Panc1 (cell line): ENCODE measurements around the gene NEMP1. TPM values are rescaled to one million over a fixed set of nuclear protein-coding genes. Genes with fewer than 3 reads are reported as not detected.

Experiments used
- ATAC-seq: fragments of 200-7000 bp; cut with Tn5 transposase; 2 replicates; pipeline ENCODE4 v1.9.1; 2020; ENCODE audit warnings: mild to moderate bottlenecking, moderate library complexity
- BruUV-seq: library from RNA; stranded (reverse); fragments of 400-500 nt; replicated peaks from 2 replicates; lab custom pipeline; 2021; lab: Mats Ljungman, UMichigan
- CTCF ChIA-PET: fragments of 300-600 bp; sonication (Branson Sonifier 250); formaldehyde crosslinking; loops from one replicate; lab custom pipeline; 2022; ENCODE audit warnings: antibody characterized with exemption; lab: Charles Lee
- POLR2A ChIA-PET: fragments of 300-600 bp; sonication (Branson Sonifier 250); formaldehyde crosslinking; loops from one replicate; lab custom pipeline; 2022; ENCODE audit warnings: antibody characterized with exemption; lab: Charles Lee
- DNase-seq: peaks from one replicate; pipeline ENCODE4 v3.0.0-alpha.2; 2010; ENCODE audit warnings: low read depth, low spot score
- H3K27ac ChIP-seq: 2 replicates; pipeline ENCODE4 v1.5.1; 2011; ENCODE audit warnings: mild to moderate bottlenecking, low read length, inconsistent platforms
- H3K27me3 ChIP-seq: fragments of 200-500 bp; sonication (Bioruptor generic); 2 replicates; pipeline ENCODE4 v1.6.0; 2014; ENCODE audit warnings: low read length, inconsistent platforms; ENCODE audit not compliant: control insufficient read depth, insufficient read depth
- H3K36me3 ChIP-seq: fragments of 200-500 bp; sonication (Bioruptor generic); 2 replicates; pipeline ENCODE4 v1.5.1; 2014; ENCODE audit warnings: inconsistent platforms, mild to moderate bottlenecking, low read length, moderate library complexity; ENCODE audit not compliant: control insufficient read depth, insufficient read depth
- H3K4me1 ChIP-seq: 2 replicates; pipeline ENCODE4 v1.5.1; 2011; ENCODE audit warnings: inconsistent platforms, mild to moderate bottlenecking, low read length, moderate library complexity; ENCODE audit not compliant: control insufficient read depth, insufficient read depth
- H3K4me3 ChIP-seq, 2 experiments: 2 replicates each; pipeline ENCODE4 v1.5.1; 2011 to 2012; ENCODE audit warnings: low read depth in 2 of 2, low read length in 2 of 2, mild to moderate bottlenecking in 2 of 2, inconsistent platforms in 1 of 2, moderate library complexity in 1 of 2
- H3K9me3 ChIP-seq: fragments of 200-500 bp; sonication (Bioruptor generic); 2 replicates; pipeline ENCODE4 v1.5.1; 2014; ENCODE audit warnings: low read depth, mild to moderate bottlenecking, inconsistent platforms, low read length, moderate library complexity; ENCODE audit not compliant: control insufficient read depth, insufficient read depth
- CTCF ChIP-seq: fragments of 450-650 bp; IDR thresholded peaks from 2 replicates; pipeline ENCODE4 v1.5.1; 2017; ENCODE audit warnings: mild to moderate bottlenecking
- POLR2AphosphoS5 ChIP-seq: IDR thresholded peaks from 2 replicates; pipeline ENCODE4 v1.6.1; 2012; ENCODE audit warnings: mild to moderate bottlenecking, low read depth, low read length, moderate library complexity
- REST ChIP-seq, 2 experiments: IDR thresholded peaks; 2 replicates each; pipeline ENCODE4 v1.6.1; 2011 to 2012; ENCODE audit warnings: low read depth in 2 of 2, control low read depth in 1 of 2, low read length in 1 of 2, mild to moderate bottlenecking in 1 of 2, moderate library complexity in 1 of 2; ENCODE audit not compliant: insufficient read depth in 1 of 2
- SIN3A ChIP-seq: IDR thresholded peaks from 2 replicates; pipeline ENCODE4 v1.6.1; 2012; ENCODE audit warnings: low read depth, mild to moderate bottlenecking, low read length, moderate library complexity, borderline replicate concordance; ENCODE audit not compliant: insufficient read depth
- TCF7L2 ChIP-seq: IDR thresholded peaks from 2 replicates; pipeline ENCODE4 v1.6.1; 2011; ENCODE audit warnings: mild to moderate bottlenecking, low read depth, low read length, inconsistent platforms
- in situ Hi-C: cut with HindIII; loops from 2 replicates; pipeline ENCODE4 v1.10.0; 2016; ENCODE audit warnings: low sequenced_read_pairs, low pct_unique_long_range_greater_than_20kb
- intact Hi-C: fragments of 100-400 bp; cut with micrococcal nuclease; formaldehyde crosslinking; loops from one replicate; pipeline ENCODE4 v1.10.0; 2022; ENCODE audit not compliant: unreplicated experiment
- total RNA-seq: library from RNA; stranded (reverse); gene quantifications from one replicate; pipeline ENCODE4 v1.2.1, GENCODE V29; 2021; ENCODE audit not compliant: unreplicated experiment

Gene NEMP1
- total RNA-seq, 1 experiment from 2014 or later: 46.9 TPM

- Histone ChIP-seq H3K27ac (no peak overlapping the region), H3K27me3 (no peaks in the 10 kb centered on the region), H3K9me3 (no peaks in the 10 kb centered on the region), H3K36me3 (peaks cover 5% of the 10 kb centered on the region; the same call in 1 of the 2 replicates), H3K4me1 (peaks cover 13% of the 10 kb centered on the region), H3K4me3 (no peak overlapping the region)
- DNase-seq: no peak
- in situ Hi-C loops: no loop called here
- ChIA-PET CTCF (interaction anchor here (0.5 to 2.4 kb wide), 4 partner anchors 16 to 84 kb away, joined by 3 to 7 read pairs (median 4); no protein-coding TSS in a partner anchor), POLR2A (interaction anchor here (1.0 kb wide), 1 partner anchor 14 kb away, joined by 3 read pairs; the partner anchor contains the start of gene NEMP1)
- no TSS peak for BruUV-seq
- TF ChIP-seq TCF7L2 (no peak), REST (IDR thresholded peaks at IDR 0.05; ENCODE audit: insufficient read depth in 1 of 2, low read depth in 2 of 2, low read length in 1 of 2) (no peak), POLR2AphosphoS5 (no peak), SIN3A (no peak), CTCF (no peak)
- no peak for ATAC-seq
- intact Hi-C loops: no loop called here
Measured at GRCh38 chr12:57092529-57092862, 13.9 kb upstream of the NEMP1 start.

GRCh38 chr12:57091638-57092528 lies 13.3 kb upstream of the NEMP1 start:
- ChIA-PET CTCF (interaction anchor here (0.7 to 2.4 kb wide), 3 partner anchors 16 to 22 kb away, joined by 4 to 7 read pairs (median 4); no protein-coding TSS in a partner anchor), POLR2A (interaction anchor here (1.0 kb wide), 1 partner anchor 13 kb away, joined by 3 read pairs; the partner anchor contains the start of gene NEMP1)
- Histone ChIP-seq H3K27me3 (no peaks in the 10 kb centered on the region), H3K4me3 (no peak overlapping the region), H3K9me3 (no peaks in the 10 kb centered on the region), H3K36me3 (peaks cover 5% of the 10 kb centered on the region; the same call in 1 of the 2 replicates), H3K27ac (no peak overlapping the region), H3K4me1 (peaks cover 13% of the 10 kb centered on the region)
- ATAC-seq (no peak), DNase-seq (no peak)
- intact Hi-C loops: no loop called here
- in situ Hi-C loops: no loop called here
- TF ChIP-seq POLR2AphosphoS5: no peak
- TF ChIP-seq REST (IDR thresholded peaks at IDR 0.05; ENCODE audit: insufficient read depth in 1 of 2, low read depth in 2 of 2, low read length in 1 of 2): no peak
- TF ChIP-seq CTCF: no peak
- no peak for TF ChIP-seq SIN3A
- TF ChIP-seq TCF7L2: no peak
- BruUV-seq: no TSS peak
